HCT116 (cell line): ENCODE results near the gene AGPAT3.

ENCODE experiments used
- ATF3 ChIP-seq: IDR thresholded peaks from 2 replicates; pipeline ENCODE4 v1.6.1; 2012
- CTCF ChIP-seq, 3 experiments: fragments of 200-600 bp in 1 of 3; sonication (generic) in 1 of 3; IDR thresholded peaks in 2 of 3; conservative IDR thresholded peaks in 1 of 3; 2 replicates each; pipeline ENCODE4 v1.5.1; 2012 to 2017; ENCODE audit warnings: low read depth in 2 of 3, low read length in 2 of 3, antibody characterized with exemption in 1 of 3, borderline replicate concordance in 1 of 3, control low read depth in 1 of 3, mild to moderate bottlenecking in 1 of 3, mixed read lengths in 1 of 3, mixed run types in 1 of 3, moderate library complexity in 1 of 3; ENCODE audit not compliant: insufficient read depth in 1 of 3
- EZH2 ChIP-seq: fragments of 200-600 bp; sonication (generic); IDR thresholded peaks from 2 replicates; pipeline ENCODE4 v1.6.1; 2017; ENCODE audit warnings: antibody characterized with exemption, mixed run types
- EZH2phosphoT487 ChIP-seq: fragments of 200-600 bp; IDR thresholded peaks from 2 replicates; pipeline ENCODE4 v1.6.1; 2018; ENCODE audit warnings: antibody characterized with exemption, borderline replicate concordance
- JUND ChIP-seq: IDR thresholded peaks from 2 replicates; pipeline ENCODE4 v1.6.1; 2012
- MAX ChIP-seq: IDR thresholded peaks from 2 replicates; pipeline ENCODE4 v1.6.1; 2012
- POLR2A ChIP-seq: IDR thresholded peaks from 2 replicates; pipeline ENCODE4 v1.7.0; 2011; ENCODE audit warnings: borderline replicate concordance; ENCODE audit not compliant: insufficient read depth, insufficient read length; ENCODE audit errors: extremely low read depth
- POLR2AphosphoS5 ChIP-seq: IDR thresholded peaks from 2 replicates; pipeline ENCODE4 v1.6.1; 2011; ENCODE audit warnings: mild to moderate bottlenecking, low read depth, low read length, moderate library complexity
- SIN3A ChIP-seq: IDR thresholded peaks from 2 replicates; pipeline ENCODE4 v1.6.1; 2012; ENCODE audit warnings: low read depth
- TCF7L2 ChIP-seq: IDR thresholded peaks from 2 replicates; pipeline ENCODE4 v1.7.0; 2011; ENCODE audit warnings: borderline replicate concordance, inconsistent platforms; ENCODE audit not compliant: insufficient read depth, insufficient read length; ENCODE audit errors: extremely low read depth
- ZNF274 ChIP-seq: fragments of 200-500 bp; sonication (Bioruptor generic); IDR thresholded peaks from 2 replicates; pipeline ENCODE4 v1.6.1; 2014; ENCODE audit warnings: mild to moderate bottlenecking, low read depth, low read length, inconsistent platforms

GRCh38 chr21:43913928-43914327, 48.9 kb downstream of the AGPAT3 start:
- TF ChIP-seq EZH2 (no peak), ATF3 (no peak), SIN3A (no peak), EZH2phosphoT487 (no peak), MAX (no peak), CTCF (IDR thresholded peaks at IDR 0.05 in 2 of 3, conservative IDR thresholded peaks at IDR 0.05 in 1 of 3; ENCODE audit: borderline replicate concordance in 1 of 3, insufficient read depth in 1 of 3, low read depth in 2 of 3, low read length in 2 of 3) (no peak), ZNF274 (no peak), TCF7L2 (no peak), POLR2A (no peak), POLR2AphosphoS5 (no peak), JUND (no peak)
